ENCODE data around the gene DLX3. TPM values are rescaled to one million over a fixed set of nuclear protein-coding genes. Genes with fewer than 3 reads are reported as not detected.

The DLX3 gene
- total RNA-seq, 1 experiment from 2014 or later: not detected

DNA sequence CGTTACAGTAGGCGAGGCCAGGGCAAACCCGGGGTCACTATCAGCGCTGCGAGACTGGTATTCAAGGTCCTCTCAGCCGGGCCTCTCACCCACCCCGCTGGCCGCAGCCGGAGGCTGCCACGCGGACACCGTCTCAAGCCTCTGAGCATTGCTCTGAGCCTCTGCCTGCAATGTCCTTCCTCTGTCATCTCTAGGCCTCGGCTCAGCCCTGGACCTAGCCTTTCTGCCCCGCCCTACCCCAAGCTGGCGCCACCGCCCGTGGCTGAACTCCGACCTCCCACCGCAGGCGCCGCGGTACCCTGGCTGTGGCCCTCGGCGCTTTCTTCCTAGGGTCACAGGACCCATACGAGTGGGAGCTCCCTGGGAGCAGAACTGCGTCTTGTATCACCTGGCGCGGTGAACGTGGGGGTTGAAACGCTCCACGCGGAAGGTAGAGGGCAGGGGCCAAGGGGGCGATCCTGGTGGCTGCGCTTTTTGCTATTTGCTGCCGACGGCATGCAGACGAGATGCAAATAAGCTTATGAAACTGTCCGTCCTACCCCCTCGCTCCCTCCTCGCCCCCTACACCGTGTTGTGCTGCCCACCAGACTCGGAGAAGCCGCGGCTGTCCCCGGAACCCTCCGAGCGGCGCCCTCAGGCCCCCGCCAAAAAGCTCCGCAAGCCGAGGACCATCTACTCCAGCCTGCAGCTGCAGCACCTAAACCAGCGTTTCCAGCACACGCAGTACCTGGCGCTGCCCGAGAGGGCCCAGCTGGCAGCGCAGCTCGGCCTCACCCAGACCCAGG lies 22.3 kb downstream of the DLX3 start:
- DNase-seq (ENCODE audit: low spot score): no peak

DNA sequence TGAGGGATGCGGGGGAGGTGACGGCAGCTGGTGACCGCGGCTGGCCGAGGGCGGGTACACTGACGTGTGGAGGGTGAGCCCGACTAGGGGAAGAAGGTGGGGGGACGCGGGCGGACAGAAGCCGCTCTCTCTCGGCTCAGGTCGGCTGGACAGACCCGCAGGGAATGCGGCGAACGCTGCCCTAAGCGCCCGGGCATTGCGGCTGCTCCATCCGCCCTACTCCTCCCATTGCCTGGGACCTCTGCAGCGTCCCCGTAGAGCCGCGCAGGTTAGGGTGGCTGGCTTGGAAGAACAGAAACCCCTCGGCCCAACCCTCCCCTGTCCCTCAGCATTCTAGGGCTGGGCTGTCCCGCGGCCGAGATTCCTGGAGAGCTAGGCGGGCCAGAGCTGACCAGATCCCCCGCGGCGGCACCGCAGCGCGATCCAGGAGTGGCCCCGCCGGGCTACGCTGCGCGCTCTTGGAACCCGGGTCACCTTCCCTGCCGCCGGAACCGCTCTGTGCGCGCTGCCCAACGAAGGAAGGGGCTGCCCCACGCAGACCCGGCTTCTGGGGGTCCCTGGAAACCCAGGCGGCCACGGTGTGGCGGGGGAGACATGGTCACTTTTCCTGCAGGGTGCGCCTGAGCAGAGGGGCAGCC lies 23.1 kb downstream of the DLX3 start:
- no peak for DNase-seq (ENCODE audit: low spot score)

DNA sequence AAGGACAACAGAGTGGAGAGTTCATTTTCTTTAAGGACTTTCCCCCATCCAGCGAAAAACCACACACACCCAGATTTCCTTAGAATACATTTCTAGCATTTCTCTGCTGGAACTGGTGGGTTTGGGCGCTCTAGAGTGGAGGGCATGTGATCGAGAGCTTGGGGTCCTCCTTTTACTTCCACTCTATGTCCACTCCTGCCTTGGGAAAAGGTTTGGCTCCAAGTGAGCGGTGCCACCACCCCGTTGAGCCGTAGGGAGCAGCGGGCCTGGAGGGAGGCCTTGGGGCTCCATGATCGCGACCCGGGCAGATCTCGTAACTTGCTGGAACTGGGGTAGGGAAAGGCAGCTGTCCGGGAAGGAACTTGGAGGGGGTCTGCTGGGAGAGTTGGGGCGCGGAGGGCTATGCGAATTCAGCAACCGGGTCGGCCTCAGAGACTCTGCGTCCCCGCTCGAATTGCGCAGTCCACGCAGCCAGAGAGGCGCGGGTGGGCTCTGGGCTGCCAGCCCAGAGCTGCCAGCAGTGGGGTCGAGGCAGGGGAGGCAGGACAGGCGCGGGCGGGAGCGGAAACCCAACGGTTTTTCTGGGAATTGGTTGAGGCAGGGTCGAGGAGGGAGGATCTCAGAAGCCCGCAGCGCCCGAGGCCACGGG lies 23.7 kb downstream of the DLX3 start:
- DNase-seq (ENCODE audit: low spot score): no peak

DNA sequence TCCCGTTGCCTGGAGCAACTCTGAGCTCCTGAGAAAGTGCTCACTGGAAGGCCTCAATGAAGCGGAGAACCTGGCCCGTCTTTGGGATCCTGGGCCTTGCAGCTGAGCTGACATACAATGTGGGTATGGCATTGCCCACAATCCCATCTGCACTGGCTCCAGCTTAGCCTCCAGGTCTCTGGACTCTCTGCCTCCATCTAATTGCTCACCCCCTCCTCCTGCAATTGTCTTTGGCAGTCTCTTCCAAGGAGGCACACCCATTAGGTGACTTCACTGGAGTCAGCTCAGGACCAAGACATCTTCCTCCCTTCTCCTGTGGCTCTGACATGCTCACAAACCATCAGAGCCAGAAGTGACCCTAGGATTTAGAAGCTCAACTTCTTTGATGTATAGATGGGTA lies 24.5 kb downstream of the DLX3 start:
- no peak for DNase-seq (ENCODE audit: low spot score)

DNA sequence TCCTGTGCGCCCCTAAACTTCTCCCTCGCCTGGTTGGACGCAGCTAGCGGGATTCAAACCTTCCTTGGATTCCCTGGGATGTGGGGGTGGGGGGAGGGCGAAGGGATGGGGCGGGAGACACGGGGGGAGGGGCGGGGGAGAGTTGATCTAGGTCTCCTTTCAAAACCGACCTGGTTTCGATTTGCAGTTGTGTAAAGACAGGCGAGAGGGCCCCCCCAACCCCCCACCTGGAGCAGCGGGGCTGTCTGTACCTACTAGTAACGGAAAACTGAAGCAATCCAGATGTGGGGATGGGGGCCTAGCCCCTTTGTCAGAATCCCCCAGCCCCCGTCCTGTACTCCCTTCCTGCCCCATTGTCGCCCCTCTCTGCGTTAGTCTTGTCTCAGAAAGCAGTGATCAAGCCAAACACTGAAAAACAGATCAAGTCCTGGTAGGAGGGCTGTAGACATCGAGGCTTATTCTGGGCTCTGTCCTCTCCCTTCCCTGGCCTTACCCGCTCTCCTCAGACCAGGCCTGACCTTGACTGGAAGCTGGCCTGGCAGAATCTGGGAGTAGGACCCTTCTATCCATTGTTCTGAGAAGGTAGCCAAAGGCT lies 25.1 kb downstream of the DLX3 start:
- DNase-seq (ENCODE audit: low spot score): no peak

DNA sequence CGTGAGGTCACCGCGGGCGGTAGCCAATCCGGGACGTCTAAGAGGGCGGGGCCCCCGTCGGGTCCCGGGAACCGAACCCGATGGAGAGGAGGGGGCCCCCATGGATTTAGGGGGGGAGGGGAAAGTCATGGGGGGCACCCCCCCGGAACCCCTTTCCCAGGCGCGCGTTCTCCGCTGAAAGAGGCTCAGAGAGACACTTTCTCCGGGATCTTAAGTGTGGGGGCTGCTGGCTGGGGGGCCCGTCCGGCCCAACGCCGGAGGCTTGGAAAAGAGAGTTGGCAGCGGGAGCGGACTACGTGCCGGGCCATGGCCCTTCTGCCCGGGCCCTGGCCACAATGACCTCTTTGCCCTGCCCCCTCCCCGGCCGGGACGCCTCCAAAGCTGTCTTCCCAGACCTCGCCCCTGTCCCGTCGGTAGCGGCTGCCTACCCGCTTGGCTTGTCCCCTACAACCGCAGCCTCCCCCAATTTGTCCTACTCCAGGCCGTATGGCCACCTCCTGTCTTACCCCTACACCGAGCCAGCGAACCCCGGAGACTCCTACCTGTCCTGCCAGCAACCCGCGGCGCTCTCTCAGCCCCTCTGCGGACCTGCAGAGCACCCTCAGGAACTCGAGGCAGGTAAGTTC lies 25.8 kb downstream of the DLX3 start, which contains the start of gene DLX4:
TSS of gene DLX4 (plus strand) at position 57 of the 626 bp plus-strand sequence. CDS start at position 336, 279 bp downstream.
- DNase-seq (ENCODE audit: low spot score): no peak

DNA sequence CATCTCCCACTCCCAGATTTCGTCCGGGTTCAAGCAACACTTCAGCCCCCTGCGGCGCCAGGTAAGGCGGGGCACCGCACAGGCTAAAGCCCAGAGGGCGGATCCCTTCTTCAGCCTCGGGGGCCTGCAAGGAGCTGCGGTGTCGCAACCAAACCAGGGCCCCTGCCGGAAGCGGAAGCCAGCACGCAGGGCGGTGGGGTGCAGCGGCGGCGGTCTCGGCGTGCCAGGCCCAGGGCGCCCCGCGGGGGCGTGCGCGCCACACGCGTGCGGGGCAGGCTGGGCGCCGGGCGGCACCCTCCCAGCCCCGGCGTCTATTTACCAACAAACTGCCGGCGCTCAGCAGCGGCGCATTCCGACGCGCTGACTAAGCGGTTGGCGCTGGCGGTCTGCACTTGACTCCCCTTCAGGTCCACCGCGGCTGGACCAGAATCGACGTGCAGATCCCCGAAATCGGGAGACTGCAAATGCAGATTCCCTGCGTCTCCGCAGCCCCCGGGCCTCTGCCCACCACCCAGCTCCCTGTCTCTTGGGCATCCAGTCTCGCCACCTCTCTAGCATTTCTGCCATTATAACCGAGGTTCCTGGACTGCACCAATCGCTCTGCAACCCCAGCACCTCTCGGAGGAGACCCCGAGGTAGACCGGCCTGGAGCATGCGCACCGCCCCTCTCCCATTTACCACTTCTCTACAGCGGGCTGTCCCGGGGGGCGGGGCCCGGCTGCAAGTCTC lies 26.5 kb downstream of the DLX3 start:
- DNase-seq (ENCODE audit: low spot score): peak; percentile 67

DNA sequence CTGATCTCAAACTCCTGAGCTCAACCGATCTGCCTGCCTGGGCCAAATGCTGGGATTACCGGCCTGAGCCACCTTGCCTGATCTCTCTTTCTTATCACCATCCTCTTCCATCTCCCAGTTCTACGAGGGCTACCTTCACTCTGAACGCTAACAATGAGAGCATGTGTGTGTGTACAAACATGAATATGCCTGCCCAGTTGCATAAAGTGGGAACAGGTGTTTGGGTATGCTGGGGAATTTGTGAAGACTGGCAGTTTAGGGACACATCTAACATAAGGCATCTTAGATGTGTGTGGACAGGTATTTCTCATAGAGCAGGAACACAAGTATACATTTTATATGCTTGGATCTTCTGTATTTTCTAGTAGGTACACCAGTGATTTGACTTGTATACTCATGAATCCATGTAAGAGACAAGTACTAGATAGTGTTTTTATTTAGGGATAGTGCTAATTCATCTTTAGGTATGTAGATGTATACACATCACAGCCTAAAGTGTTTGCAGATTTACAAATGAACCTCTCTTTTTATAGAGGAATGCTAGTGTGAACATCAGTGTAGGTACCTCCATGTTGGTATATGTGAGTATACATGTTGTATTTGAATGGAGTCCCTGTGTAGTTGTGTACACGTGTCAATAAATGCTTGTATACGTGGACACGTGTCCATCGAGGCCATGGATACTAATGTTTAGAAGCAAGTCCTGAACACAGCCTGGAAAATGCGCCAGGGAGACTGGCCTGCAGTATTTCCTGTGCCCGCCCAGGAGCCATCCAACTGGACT lies 27.2 kb downstream of the DLX3 start:
- no peak for DNase-seq (ENCODE audit: low spot score)

DNA sequence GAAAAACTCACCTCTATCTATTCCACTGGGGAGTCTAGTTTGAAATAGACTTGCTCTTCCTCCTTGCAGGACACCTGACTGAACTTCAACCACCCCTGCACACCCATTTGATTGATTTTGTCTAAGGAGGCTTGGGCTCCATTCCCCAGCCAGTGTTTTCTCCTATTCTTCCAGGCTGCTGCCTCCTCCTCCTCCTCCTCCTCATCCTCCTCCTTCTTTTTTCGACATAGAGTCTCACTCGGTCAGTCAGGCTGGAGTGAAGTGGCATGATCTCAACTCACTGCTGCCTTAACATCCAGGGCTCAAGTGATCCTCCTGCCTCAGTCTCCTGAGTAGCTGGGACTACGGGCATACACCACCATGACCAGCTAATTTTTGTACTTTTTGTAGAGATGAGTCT lies 27.8 kb downstream of the DLX3 start:
- DNase-seq (ENCODE audit: low spot score): no peak

DNA sequence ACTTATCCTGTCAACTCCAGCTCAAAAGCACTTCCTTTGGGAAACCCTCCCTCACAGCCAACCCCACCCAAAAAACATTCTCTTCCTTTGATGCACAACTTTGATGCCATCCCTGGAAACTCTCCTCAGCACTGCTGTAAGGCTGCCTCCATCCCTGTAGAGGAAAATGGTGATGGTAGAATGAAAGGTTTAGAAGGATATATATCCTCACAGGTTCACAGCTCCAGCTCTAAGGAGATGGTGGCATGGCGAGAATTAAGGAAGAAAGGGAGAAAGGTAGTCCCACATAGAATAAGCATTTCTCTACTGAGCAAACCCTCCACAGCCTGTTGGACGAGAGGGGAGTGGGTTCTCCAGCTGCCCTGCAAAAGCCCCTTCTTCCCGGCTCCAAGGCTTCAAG lies 28.3 kb downstream of the DLX3 start:
- DNase-seq (ENCODE audit: low spot score): no peak

DNA sequence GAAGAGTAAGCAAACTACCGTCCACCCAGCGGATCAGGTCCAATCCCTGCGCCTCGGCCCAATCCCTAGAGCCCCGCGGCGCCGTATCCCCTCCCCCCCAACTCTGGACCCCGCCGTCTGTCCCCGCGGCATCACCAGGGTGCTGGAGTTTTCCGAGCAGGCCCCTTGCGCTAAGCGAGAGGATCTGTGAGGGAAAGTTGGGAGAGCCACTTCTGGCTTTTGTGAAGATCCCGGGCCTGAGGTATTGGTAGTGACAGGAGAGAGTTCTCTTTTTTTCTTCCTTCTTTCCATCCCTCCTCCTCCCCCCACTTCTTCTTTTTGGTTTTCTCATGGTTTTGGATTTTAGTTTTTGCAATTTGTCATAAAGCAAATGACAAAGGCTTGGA lies 29.5 kb downstream of the DLX3 start:
- no peak for DNase-seq (ENCODE audit: low spot score)

DNA sequence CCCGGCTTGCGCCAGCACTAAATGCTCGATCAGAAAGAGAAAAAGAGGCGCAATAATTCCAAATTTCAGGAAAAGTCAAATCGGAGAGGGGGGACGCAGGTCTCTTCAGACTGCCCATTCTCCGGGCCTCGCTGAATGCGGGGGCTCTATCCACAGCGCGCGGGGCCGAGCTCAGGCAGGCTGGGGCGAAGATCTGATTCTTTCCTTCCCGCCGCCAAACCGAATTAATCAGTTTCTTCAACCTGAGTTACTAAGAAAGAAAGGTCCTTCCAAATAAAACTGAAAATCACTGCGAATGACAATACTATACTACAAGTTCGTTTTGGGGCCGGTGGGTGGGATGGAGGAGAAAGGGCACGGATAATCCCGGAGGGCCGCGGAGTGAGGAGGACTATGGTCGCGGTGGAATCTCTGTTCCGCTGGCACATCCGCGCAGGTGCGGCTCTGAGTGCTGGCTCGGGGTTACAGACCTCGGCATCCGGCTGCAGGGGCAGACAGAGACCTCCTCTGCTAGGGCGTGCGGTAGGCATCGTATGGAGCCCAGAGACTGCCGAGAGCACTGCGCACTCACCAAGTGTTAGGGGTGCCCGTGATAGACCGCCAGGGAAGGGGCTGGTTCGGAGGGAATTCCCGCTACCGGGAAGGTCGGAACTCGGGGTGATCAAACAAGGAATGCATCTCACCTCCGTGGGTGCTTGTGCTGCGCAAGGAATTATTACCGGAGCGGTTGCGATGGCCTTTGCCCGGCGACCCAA lies 30.1 kb downstream of the DLX3 start:
- DNase-seq (ENCODE audit: low spot score): no peak

DNA sequence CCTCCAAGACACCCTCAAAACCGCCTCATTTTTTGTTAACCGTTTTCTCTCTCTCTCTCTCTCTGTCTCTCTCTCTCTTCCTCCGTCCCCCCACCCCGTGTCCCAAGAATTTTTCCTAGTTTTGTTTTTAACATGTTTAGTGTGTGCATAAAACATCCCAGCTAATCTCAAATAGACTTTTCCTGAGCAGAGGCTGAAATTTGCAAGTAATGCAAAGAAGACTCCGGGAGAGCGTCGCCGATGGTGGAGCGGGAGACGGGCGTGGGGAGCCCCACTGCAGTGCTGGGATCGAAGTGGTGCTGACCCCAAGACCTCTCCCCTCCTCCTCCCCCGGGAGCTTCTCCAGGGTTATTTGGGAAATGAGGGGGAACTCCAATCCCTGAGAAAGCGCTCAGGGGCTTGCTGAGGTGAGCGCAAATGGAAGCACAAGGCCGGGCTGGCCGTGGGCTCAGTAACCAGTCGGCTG lies 30.7 kb downstream of the DLX3 start:
- no peak for DNase-seq (ENCODE audit: low spot score)

DNA sequence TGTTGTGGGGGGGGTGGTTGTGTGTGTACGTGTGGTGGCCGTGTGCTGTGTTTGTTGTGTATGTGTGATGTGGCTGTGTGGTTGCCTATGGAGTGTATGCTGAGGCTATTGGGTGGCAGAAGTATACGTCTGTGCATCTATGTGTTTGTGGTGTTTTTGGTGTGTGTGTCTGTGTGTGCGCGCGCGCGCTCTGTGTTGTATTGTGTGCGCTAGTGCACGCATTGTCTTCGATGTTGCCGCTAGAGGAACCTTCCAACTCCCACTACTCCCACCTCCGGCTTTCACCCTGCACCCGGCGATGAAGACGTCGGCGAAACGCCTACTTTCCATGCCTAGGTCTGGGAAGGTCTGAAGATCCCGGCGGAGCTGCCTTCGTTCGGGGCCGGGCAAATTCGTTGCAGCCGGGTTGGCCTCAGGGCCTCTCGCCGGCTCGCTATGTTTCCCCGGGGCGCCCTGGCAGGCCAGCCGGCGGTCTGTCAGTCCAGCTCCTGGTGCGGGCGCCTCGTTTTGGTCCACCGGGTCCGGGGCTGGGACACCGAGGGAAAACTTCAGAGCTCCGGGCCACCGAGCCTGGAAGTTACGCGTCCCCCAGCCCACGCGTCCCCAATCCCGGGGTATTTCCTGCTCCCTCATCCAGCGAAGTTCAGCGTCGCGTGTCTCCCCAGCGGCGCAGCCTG lies 31.3 kb downstream of the DLX3 start:
- no peak for DNase-seq (ENCODE audit: low spot score)

DNA sequence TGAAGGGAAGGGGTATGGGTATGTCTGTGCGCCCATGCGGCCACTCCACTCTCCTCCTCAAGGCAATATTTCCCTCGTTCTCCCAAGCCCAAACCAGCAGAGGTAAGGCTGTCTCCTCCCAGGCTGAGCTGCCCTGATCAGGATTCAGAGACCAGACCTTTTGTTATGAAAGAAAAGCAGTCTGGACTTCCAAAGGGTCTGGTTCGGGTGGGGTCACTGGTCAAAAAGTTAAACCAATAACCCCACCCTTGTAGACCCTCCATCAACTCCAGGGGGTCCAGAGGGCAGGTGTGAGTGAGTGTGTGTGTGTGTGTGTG lies 31.8 kb downstream of the DLX3 start:
- no peak for DNase-seq (ENCODE audit: low spot score)

DNA sequence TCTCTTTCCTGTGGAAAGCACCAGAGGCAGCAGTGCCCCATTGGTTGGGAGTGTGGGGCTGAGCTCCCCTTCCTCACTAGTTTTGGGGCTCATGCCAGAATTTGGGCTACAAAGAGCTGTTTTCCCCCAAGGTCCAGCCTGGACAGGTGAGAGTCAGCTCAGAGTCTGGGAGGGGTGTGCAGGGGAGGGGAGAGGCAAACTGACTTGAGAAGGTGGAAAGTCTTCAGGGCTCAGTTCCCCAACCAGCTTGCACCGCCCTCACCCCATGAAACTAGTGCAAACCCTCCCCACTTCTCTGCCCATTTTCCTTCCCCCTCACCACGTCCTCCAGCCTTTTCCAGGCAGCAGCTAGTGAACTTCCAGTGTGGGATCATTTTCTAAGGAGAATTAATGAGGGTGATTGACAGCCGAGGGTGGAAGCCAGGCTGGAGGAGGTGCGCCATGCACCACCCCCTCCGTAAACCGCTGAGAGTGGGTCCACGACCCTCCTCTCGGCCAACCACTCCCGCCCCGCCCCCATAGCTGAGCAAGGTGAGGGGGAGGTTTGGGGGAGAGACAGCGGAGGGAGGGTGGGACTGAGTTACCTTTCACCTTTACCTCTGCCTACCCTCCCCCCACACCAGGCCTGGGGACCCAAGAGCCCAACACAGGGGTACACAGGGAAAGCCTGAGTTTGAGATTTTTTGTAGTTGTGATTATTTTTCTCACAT lies 32.3 kb downstream of the DLX3 start:
- no peak for DNase-seq (ENCODE audit: low spot score)

DNA sequence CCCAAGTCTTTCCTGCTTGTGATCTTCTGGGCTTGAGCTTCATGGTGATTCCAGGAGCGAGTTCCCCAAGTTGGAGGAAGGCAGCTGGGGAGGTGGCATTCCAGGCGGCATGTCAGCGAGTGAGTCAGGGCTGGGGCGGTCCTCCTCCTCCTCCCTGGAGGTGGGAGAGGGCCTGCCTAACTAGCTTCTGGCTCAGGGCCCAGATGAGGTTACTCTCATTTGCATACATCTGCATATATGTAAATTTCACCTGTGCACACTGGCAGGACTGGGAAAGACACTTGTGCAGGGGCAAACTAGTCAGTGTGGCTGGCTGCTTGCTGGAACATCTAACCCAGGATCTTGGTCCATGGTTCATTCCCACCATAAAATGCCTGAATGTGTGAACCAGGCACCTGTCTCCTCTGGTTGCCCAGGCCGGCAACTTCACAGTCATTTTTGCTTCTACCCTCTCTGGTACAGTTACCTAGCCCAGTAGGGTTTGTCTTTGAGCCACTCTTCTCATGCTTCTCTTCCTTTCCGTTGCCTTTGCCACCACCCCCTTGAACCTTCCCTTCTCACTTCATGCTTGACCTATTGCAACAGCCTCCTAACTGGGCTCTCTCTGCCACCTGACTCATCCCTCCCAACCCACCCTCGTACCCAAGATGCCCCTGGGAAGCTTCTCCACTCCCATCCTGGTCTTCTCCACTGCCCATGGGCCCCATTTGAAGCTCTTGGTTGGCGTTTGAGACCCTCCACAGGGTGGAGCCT lies 35.7 kb downstream of the DLX3 start:
- peak; percentile 79 for DNase-seq (ENCODE audit: low spot score)

DNA sequence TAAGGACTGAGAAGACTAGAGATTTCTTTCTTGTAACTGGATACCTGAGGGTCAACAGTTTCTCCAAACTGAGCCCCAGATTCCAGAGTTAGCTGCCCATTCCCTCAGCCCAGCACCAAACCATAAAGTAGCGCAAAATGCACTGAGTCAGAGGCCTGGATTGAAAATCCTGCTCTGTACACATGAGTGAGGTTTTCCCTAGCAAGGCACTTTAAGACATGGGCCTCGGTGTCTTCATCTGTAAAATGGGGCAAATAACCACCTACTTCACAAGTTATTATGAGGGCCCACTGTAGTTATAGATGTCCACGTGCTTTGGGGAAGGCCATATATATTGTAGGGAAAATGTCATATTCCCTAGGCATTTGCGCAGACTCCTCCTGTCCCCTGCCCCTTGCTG lies 36.3 kb downstream of the DLX3 start:
- DNase-seq (ENCODE audit: low spot score): no peak
